HG03521 (cell line): ENCODE results near the gene KCNRG.
"Not testable (repeated sequence)": the region's sequence is repeated elsewhere in the genome, so short reads cannot be mapped to it uniquely, and the experiment has no call there.

Experiments
- ATAC-seq: cut with Tn5 transposase; IDR thresholded peaks from one replicate; pipeline ENCODE4 v1.9.1; 2021; ENCODE audit warnings: mild to moderate bottlenecking, moderate library complexity; ENCODE audit not compliant: unreplicated experiment

KCNRG gene, protein sequence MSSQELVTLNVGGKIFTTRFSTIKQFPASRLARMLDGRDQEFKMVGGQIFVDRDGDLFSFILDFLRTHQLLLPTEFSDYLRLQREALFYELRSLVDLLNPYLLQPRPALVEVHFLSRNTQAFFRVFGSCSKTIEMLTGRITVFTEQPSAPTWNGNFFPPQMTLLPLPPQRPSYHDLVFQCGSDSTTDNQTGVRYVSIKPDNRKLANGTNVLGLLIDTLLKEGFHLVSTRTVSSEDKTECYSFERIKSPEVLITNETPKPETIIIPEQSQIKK

DNA sequence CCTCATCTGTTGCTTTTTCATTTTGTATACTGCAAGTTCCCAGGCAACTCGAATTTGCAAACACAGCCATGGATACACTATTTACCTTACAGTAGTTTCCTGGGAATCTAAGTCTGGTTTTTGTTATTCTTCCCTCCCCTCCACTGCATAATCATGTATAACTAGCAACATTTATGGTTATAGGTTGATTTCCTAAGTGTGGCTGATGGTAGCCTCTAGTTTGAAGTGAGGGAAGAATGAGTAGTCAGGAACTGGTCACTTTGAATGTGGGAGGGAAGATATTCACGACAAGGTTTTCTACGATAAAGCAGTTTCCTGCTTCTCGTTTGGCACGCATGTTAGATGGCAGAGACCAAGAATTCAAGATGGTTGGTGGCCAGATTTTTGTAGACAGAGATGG is at the start of gene KCNRG:
KCNRG (plus strand) TSS at position 187 of the 400 bp plus-strand sequence; CDS start at position 237, 50 bp downstream.
- ATAC-seq: no peak

DNA sequence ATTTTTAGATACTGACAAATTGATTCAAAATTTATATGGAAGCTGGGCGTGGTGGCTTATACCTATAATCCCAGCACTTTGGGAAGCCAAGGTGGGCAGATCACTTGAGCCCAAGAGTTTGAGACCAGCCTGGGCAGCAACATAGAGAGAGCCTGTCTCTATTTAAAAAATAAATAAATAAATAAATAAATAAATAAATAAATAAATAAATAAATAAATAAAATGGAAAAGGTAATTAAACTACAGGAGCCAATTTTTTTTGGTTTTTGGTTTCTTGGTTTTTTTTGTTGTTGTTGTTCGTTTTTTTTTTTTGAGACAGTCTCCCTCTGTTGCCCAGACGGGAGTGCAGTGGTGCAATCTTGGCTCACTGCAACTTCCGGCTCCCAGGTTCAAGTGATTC is 47.8 kb upstream of the KCNRG start:
- ATAC-seq: no peak

DNA sequence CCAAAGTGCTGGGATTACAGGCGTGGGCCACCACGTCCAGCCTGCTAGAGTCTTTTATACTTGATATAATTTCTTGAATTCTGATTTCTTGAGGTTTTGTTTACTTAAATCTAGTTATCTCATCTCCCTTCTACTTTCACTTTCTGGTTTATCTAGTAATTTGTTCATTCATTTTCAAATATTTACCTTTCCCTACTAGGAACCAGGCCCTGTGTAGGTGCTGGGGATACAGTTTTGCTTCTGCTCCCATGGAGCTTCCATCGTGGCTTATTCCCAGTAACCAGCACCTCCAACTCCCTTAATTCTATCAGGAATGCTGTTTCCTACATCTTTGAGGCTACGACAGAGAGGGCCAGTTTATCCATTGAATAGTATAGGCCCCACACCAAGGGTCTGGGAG is 42.5 kb upstream of the KCNRG start:
- no peak for ATAC-seq

DNA sequence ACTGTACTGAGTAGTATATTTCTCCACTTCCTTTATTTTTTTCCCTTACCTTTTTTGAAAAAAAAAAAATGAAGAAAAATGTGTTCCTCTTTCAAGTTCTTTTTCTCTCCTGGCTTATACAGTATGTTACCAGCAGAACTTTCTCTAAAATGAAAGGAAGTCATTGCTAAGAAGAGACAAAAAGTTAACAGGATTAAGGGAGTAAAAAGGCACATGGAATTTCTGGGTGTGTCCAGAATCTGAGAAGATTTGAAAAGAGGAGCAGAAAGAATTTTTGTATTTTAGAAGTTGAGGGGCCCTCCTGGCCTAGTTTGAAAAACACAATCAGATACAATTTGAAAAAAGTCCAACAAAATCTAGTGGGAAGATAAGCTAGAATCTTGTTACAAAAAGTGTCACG is 39.4 kb upstream of the KCNRG start:
- no peak for ATAC-seq

DNA sequence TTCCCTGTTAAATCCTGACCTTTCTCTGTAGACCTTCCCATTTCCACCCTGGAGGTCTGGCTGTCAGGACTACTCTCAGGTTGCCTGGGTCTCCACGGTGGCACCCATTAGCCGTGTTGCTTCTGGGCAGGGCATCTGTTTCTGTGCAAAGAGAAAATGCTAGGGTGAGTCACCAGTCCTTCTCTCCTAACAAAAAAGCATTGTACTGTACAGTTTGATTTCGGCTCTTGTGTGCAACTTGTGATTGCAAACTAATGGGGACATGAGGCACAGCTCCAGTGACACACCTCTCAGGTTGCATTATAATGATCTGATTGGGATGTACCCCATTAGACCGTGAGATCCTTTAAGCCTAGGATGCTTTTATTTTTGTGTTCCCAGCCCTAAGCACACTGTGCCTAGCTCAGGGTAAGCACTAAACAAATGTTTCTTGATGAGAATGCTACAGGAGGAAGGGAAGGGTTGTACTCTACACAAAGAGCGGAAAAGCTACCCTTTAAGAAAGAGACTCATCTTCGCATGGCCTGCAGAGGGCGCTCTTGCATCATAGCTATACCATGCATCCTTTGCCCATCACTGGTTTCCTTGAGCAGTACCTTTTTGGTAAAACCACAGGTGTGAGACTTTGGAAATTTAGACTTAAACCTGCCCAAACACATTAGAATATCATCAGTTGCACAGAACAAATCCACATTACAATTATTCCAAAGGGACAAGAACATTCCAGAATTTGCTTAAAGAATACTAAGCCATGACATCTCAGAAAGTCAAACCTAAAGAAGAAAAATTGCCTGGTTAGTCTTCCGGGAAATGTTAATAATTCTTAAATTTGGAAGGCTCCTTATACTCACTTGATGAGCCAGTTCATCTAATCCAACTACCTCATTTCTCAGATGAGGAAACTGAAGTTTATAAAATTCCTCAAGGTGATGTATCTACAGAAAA is 38.7 kb upstream of the KCNRG start:
- no peak for ATAC-seq

- no peak for ATAC-seq
Observed at GRCh38 chr13:49977992-49978391, 37.3 kb upstream of the KCNRG start.

DNA sequence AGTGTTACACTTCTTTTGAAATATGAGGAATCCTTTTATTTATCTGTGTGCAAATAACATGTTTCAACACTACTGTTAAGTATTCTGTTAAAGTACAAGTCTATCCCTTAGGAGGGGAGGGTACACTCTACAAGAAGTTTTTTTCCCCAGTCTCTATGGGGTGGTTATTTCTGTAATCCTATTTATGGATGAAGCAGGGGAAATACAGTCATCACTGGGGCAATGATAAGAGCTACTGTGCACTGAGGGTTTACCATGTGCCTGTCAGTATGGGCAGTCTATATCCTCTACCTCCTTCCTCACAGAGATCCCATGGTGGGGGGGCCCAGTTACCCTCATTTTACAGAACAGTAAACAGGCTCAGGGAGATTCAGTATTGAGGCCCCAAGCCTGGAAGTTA is 35.0 kb upstream of the KCNRG start:
- ATAC-seq: no peak

DNA sequence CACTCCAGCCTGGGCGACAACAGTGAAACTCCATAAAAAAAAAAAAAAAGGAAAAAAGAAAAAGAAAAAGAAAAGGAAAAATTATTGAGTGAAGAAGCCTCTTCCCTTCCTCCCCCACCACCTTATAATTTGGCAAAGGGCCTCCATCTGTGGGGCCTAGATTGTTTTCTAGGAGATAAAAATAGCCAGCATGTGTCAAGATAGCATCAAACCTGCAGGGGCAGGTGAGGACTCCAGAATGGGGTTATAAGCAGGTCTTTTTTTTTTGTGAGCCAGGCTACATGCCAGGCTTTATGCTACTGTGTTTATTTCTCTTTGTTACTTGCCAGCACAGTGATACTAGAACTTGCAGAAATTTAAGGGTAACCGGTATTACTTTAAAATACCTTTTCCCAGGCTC is 30.1 kb upstream of the KCNRG start:
- ATAC-seq: no peak

DNA sequence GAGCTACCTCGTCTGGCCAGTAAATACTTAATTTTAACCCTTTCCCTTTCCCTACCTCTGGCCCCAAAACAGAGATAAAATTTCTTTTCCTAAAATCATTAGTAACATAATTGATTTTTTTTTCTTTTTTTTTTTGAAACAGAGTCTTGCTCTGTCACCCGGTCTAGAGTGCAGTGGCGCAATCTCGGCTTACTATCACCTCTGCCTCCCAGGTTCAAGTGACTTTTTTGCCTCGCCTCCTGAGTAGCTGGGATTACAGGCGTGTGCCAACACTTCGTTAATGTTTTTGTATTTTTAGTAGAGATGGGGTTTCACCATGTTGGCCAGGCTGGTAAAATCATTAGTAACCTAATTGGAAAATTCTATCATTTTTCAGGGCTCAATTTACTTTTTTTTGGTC is 28.8 kb upstream of the KCNRG start:
- no peak for ATAC-seq

- not testable (repeated sequence) for ATAC-seq
Observed at GRCh38 chr13:49990612-49991011, 24.6 kb upstream of the KCNRG start.

DNA sequence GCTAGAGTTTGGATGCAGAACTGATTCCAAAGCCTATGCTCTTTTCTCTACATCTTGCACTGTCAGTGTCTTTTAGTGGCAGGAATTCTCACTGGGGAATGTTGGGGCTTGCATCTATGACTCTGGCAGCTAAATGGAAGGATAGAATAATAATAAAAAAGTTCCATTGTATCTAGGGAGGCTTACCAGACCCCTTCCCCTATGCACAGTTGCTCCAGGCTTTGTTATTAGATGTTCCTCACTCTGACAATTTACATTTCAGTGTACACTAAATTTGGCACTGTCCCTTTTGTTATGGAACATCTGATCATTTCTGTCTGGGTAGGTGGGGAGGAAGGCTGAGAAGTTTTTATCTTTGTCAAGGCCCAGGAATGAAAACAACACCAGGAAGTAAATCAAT is 22.1 kb upstream of the KCNRG start:
- no peak for ATAC-seq

GRCh38 chr13:49993666-49994065 is 21.6 kb upstream of the KCNRG start:
- ATAC-seq: no peak

DNA sequence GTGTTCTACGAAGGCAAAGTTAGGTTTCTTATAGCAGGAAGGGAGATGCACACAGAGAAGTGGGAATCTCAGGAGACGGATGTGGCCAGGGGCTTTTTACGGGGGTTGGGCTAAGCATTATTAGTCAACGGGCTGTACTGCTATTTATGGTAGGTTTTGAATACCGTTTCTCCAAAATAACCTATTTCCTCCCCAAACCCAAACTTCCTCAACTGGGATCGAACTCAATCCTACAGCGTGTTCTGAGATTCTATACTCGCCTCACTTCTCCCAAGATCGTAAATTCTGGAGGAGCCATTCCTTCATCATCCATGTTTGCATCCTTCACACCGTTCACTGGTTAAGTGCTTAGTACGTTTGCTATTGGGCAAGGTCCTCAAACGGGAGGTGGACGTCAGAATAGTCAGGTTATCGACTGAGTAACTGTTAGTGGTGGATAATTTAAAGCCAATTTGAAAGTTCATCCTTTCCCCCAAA is 19.6 kb upstream of the KCNRG start:
- no peak for ATAC-seq

GRCh38 chr13:49996161-49996915 is 18.9 kb upstream of the KCNRG start:
- ATAC-seq: peak; percentile 47

GRCh38 chr13:49996951-49997895 is 18.0 kb upstream of the KCNRG start, which contains the start of gene TRIM13:
TRIM13 (plus strand) TSS chr13:49997042; CDS start chr13:50011941, 14,899 bp downstream.
- ATAC-seq: peak; percentile 71

DNA sequence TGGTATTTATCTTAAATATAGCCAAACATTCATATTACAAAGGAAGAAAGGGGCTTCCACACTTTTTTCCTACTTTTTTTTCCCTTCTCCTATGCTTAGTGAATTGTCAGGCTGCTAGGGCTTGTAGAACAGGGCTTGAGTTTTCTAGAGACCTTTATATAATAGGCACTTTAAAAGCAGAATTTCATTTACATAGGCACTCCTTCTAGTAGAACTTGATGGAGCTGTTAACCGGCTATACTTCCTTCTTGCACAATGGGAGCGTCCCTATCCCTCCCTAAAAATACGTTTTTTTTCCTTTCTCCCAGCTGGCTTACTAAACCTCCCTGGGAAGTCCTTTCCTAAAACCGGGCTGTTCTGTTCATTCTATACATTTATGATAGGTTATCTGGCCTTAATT is 17.3 kb upstream of the KCNRG start:
- ATAC-seq: no peak

DNA sequence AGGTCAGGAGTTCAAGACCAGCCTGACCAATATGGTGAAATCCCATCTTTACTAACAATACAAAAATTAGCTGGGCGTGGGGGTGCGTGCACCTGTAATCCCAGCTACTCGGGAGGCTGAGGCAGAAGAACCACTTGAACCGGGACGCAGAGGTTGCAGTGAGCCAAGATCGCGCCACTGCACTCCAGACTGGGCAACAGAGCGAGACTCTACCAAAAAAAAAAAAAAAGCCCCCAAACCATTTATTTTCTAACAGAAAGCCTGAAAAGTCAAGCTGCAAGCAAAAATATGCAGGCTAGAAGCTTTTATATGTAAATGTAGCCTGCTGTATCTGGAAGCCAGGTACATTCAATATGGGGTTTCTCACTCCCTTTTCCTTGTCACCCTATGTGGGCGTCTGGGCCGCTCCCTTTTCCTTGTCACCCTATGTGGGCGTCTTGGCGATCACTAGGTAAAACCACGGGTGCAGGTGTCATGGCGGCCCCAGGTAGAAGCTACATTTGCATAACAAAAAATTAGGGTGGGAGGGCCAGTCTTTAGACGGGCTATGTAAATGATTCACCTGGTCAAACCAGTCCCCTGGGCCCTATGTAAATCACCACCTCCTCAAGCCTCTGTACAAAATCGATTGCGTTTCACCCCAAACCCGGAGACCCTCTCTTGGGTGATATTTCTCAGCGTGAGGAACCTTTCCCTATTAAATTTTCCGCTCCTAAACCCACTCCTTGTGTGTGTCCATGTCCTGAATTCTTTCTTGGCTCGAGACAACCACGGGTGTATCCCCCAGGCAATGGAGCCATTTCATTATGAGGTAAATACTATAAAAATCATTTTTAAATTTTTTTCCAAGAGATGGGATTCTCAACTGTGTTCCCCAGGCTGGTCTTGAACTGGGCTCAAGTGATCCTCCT is 16.3 kb upstream of the KCNRG start:
- no peak for ATAC-seq

DNA sequence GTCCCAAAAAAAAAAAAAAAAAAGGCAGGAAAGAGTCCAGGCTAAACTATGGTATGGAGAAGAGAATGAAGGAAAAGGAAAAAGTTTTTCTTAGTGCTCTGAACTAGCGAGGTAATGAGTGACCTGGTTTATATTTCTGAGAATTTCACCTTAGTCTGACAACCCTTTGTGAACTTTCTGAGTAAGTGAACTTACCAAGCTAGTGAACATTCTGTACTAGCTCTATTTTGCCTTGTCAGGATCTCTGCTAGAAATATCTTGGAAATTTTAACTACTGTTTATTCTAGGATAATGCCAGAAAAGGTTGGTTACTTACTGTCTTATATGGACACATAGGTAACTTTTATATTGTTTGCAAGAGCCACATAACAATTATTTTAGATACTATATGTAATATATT is 14.0 kb upstream of the KCNRG start:
- ATAC-seq: no peak
